ENCODE measurements around the gene OTOGL.

Gene OTOGL

GRCh38 chr12:80165746-80166145 lies 66.4 kb downstream of the OTOGL start:
- Histone ChIP-seq H3K36me3 (ENCODE audit: insufficient read depth) (no peaks in the 10 kb centered on the region), H3K4me1 (ENCODE audit: low read depth, poor library complexity, severe bottlenecking) (peaks cover 85% of the 10 kb centered on the region), H3K79me2 (ENCODE audit: insufficient read depth, low read depth) (no peaks in the 10 kb centered on the region), H2AFZ (ENCODE audit: low read depth) (peak overlapping the region; percentile 13; the same call in 1 of the 2 replicates), H4K20me1 (ENCODE audit: insufficient read depth) (no peaks in the 10 kb centered on the region), H3K27me3 (ENCODE audit: insufficient read depth, low read depth) (no peaks in the 10 kb centered on the region), H3K4me3 (IDR thresholded peaks at IDR 0.05; ENCODE audit: insufficient read depth, low read depth, low read length) (no peak overlapping the region), H3K4me2 (peak overlapping the region; percentile 14; the same call in 1 of the 2 replicates), H3K27ac (peak overlapping the region; percentile 1; the same call in 1 of the 2 replicates), H3K9ac (no peak overlapping the region)
- no peak for TF ChIP-seq CTCF (conservative IDR thresholded peaks at IDR 0.05; ENCODE audit: low read depth, low read length)

- 0 out of 2 replicates have a peak overlapping the region, but pooled peaks have one; percentile 1 for H3K4me2 ChIP-seq
- no peak overlapping the region for H3K4me3 ChIP-seq (IDR thresholded peaks at IDR 0.05; ENCODE audit: insufficient read depth, low read depth, low read length)
- H2AFZ ChIP-seq (ENCODE audit: low read depth): no peak overlapping the region
- H3K27ac ChIP-seq: no peak overlapping the region
- H4K20me1 ChIP-seq (ENCODE audit: insufficient read depth): no peaks in the 10 kb centered on the region
- no peak for TF ChIP-seq CTCF (conservative IDR thresholded peaks at IDR 0.05; ENCODE audit: low read depth, low read length)
- H3K79me2 ChIP-seq (ENCODE audit: insufficient read depth, low read depth): no peaks in the 10 kb centered on the region
- H3K9ac ChIP-seq: no peak overlapping the region
- H3K4me1 ChIP-seq (ENCODE audit: low read depth, poor library complexity, severe bottlenecking): peaks cover 74% of the 10 kb centered on the region
- H3K36me3 ChIP-seq (ENCODE audit: insufficient read depth): no peaks in the 10 kb centered on the region
- H3K27me3 ChIP-seq (ENCODE audit: insufficient read depth, low read depth): no peaks in the 10 kb centered on the region
These were observed 67.4 kb downstream of the OTOGL start for GRCh38 chr12:80166751-80167150.

- H3K36me3 ChIP-seq (ENCODE audit: insufficient read depth): no peaks in the 10 kb centered on the region
These were observed 69.6 kb downstream of the OTOGL start for GRCh38 chr12:80168936-80169335.

GRCh38 chr12:80170915-80171314 lies 71.6 kb downstream of the OTOGL start:
- Histone ChIP-seq H4K20me1 (ENCODE audit: insufficient read depth) (no peaks in the 10 kb centered on the region), H3K79me2 (ENCODE audit: insufficient read depth, low read depth) (no peaks in the 10 kb centered on the region), H3K9ac (no peak overlapping the region), H3K4me1 (ENCODE audit: low read depth, poor library complexity, severe bottlenecking) (peaks cover 57% of the 10 kb centered on the region), H3K27ac (no peak overlapping the region), H3K4me2 (no peak overlapping the region), H2AFZ (ENCODE audit: low read depth) (no peak overlapping the region), H3K4me3 (IDR thresholded peaks at IDR 0.05; ENCODE audit: insufficient read depth, low read depth, low read length) (no peak overlapping the region), H3K36me3 (ENCODE audit: insufficient read depth) (no peaks in the 10 kb centered on the region), H3K27me3 (ENCODE audit: insufficient read depth, low read depth) (no peaks in the 10 kb centered on the region)
- no peak for TF ChIP-seq CTCF (conservative IDR thresholded peaks at IDR 0.05; ENCODE audit: low read depth, low read length)

More at GRCh38 chr12:80168936-80169335, 69.6 kb downstream of the OTOGL start:
- Histone ChIP-seq H3K4me3 (IDR thresholded peaks at IDR 0.05; ENCODE audit: insufficient read depth, low read depth, low read length) (no peak overlapping the region), H2AFZ (ENCODE audit: low read depth) (no peak overlapping the region), H3K27ac (no peak overlapping the region), H4K20me1 (ENCODE audit: insufficient read depth) (no peaks in the 10 kb centered on the region), H3K79me2 (ENCODE audit: insufficient read depth, low read depth) (no peaks in the 10 kb centered on the region), H3K9ac (no peak overlapping the region), H3K4me2 (no peak overlapping the region), H3K4me1 (ENCODE audit: low read depth, poor library complexity, severe bottlenecking) (peaks cover 57% of the 10 kb centered on the region), H3K27me3 (ENCODE audit: insufficient read depth, low read depth) (no peaks in the 10 kb centered on the region)
- no peak for TF ChIP-seq CTCF (conservative IDR thresholded peaks at IDR 0.05; ENCODE audit: low read depth, low read length)

Data from KMS-11 (cell line).